Esophagus (tissue), 2 donors: ENCODE data around the gene SHC1. TPM values are rescaled to one million over a fixed set of nuclear protein-coding genes. Genes with fewer than 3 reads are reported as not detected.

Experiments
- H3K27ac ChIP-seq, 2 donors: one replicate each; pipeline ENCODE4 v1.5.1; 2013; ENCODE audit warnings: low read depth in 2 of 2, mild to moderate bottlenecking in 2 of 2, inconsistent platforms in 1 of 2, low read length in 1 of 2, moderate library complexity in 1 of 2
- H3K27me3 ChIP-seq, 2 donors: one replicate each; pipeline ENCODE4 v1.6.1; 2013; ENCODE audit warnings: low read length in 2 of 2, control low read depth in 1 of 2, mild to moderate bottlenecking in 1 of 2; ENCODE audit not compliant: insufficient read depth in 2 of 2, control insufficient read depth in 1 of 2
- H3K36me3 ChIP-seq, 2 donors: one replicate each; pipeline ENCODE4 v1.6.1; 2013; ENCODE audit warnings: low read length in 1 of 2; ENCODE audit not compliant: control insufficient read depth in 2 of 2, insufficient read depth in 2 of 2
- H3K4me1 ChIP-seq, 2 donors: one replicate each; pipeline ENCODE4 v1.6.1; 2013; ENCODE audit warnings: low read length in 1 of 2; ENCODE audit not compliant: control insufficient read depth in 2 of 2, insufficient read depth in 2 of 2
- H3K4me3 ChIP-seq, 2 donors: one replicate each; pipeline ENCODE4 v1.5.1; 2013; ENCODE audit warnings: low read length in 2 of 2, mild to moderate bottlenecking in 2 of 2, low read depth in 1 of 2, moderate library complexity in 1 of 2
- H3K9me3 ChIP-seq, 2 donors: one replicate each; pipeline ENCODE4 v1.6.1; 2013; ENCODE audit warnings: mild to moderate bottlenecking in 2 of 2, low read depth in 1 of 2, low read length in 1 of 2, moderate library complexity in 1 of 2; ENCODE audit not compliant: control insufficient read depth in 2 of 2, insufficient read depth in 1 of 2
- WGBS, 2 donors: extraction: QIAGEN DNeasy Blood & Tissue Kit; methylation state at CpG; one replicate each; pipeline ENCODE4 v1.1.7; 2013; 5-methylcytosine and 5-hydroxymethylcytosine counted together
- polyA plus RNA-seq, 2 donors: library from polyadenylated mRNA; stranded (reverse); fragments of 200-250 nt; gene quantifications; one replicate each; pipeline ENCODE4 v1.2.3, GENCODE V29; 2013
- donor health status: healthy with polysubstance abuse.
- donor health status: Bipolar disorder and iron deficiency.

Gene SHC1
- polyA plus RNA-seq, 2 donors, result 28.8 to 38.8 TPM

DNA sequence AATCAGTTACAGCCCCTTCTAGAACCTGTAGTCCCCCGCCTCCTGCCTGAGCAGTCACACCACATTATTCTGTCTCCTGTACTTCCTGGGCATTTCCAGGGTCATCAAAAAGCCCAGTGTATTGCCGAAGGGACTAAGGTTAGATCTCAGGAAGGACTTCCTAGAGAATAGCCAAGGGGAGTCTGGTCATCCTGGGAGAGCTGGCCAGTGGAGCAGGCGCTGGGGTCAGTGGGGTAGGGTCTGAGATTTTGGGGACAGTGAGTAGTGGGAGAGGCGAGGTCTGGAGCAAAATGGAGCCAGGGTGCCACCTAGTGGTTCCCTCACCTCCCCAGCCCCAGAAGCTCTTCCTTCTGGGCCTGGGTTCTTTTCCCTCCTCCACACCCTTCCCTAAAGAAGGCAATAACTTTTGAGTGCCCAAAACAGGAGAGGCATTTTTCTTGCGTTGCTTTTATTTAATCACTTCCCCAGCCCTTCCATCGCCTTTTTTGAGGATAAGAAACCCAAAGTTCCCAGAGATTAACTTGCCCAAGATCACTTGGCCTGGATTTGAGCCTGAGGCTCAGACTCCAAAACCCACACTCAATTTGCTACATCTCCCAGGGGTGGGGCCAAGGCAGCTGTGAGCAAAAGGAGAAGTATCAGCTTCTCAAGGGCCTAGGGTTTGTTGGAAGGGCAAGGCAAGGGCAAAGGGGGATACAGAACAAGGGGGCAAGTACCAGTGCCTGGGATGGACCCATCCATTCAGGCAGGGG lies 26.7 kb downstream of the SHC1 start:
- no peaks in the 10 kb centered on the region for H3K9me3 ChIP-seq
- WGBS, 2 donors, result 36 to 40% methylated on average over 6 of the region's 6 CpGs
- H3K36me3 ChIP-seq, result peaks cover 4 to 24% of the 10 kb centered on the region in 2 donors
- H3K4me3 ChIP-seq, result no peak overlapping the region
- H3K27ac ChIP-seq, result peak overlapping the region in 1 of 2 donors; percentile 18
- no peaks in the 10 kb centered on the region for H3K27me3 ChIP-seq
- peaks cover 8 to 13% of the 10 kb centered on the region in 2 donors for H3K4me1 ChIP-seq

DNA sequence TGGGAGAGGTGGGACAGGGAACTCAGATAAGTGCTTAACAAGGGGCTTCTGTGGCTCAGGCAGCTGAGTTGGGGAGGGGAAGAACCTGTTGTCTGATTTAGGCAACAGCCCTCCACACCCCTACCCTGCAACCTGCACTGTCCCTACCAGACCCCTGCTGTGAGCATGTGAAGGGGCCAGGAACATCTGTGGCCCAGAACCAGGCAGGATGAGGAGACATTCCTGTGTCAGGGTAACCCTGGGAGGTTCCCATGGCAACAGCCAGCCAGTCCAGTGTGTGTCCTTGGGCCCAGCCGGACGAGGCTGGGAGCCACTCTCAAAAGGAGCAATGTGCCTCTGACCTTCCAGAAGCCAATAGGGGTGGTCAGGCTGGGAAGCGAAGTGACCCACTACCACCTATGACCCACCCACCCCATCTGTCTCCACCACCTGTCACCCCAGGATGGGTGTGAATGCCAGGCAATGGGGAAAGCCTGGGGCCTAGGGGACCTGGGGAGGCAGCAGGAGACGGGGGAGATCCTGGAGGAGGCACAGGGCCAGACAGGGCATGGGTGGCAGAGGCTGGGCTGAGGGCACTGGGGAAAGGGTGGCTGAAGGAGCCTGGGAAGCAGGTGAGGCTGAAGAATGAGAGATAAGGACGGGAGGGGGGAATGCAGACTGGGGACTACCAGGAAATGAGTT lies 29.1 kb downstream of the SHC1 start:
- peaks cover 8 to 16% of the 10 kb centered on the region in 2 donors for H3K4me1 ChIP-seq
- no peak overlapping the region for H3K4me3 ChIP-seq
- no peaks in the 10 kb centered on the region for H3K27me3 ChIP-seq
- peaks cover 0 to 8% of the 10 kb centered on the region in 2 donors for H3K36me3 ChIP-seq
- H3K9me3 ChIP-seq, result no peaks in the 10 kb centered on the region
- H3K27ac ChIP-seq, result peak overlapping the region; percentile 29 to 80
- 66 to 75% methylated on average over 5 of the region's 5 CpGs for WGBS, 2 donors

DNA sequence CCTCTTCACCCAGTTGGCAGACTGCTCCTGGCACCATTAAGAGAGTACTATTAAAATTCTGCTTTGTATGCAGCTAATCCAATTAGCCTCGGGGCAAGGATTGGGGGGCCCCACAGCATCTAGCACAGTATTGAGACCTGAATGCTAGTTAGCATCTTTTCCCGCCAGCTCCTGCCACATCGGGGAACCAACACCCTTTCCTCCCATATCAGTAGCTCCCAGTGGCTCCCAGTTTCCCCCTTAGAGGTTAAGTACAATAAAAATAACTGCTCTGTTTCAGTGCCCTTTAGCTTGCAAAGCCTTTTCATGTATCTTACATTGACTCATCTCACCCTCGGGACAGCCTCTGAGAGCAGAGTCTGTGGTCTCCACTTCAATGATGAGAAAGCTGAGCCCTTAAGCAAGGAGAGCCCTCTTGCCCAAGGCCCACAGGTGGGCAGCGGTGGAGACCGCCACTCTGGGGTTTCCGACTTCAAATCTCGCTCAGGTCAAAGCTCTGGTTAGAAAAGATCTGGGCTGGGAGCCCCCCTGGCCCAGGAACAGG lies 29.8 kb downstream of the SHC1 start:
- peak overlapping the region; percentile 42 to 100 for H3K27ac ChIP-seq
- H3K4me1 ChIP-seq, result peaks cover 8 to 20% of the 10 kb centered on the region in 2 donors

GRCh38 chr1:154940213-154940560 lies 30.4 kb downstream of the SHC1 start:
- peaks cover 10 to 20% of the 10 kb centered on the region in 2 donors for H3K4me1 ChIP-seq
- no peaks in the 10 kb centered on the region for H3K36me3 ChIP-seq
- H3K27ac ChIP-seq, result peak overlapping the region; percentile 42 to 100
- H3K9me3 ChIP-seq, result no peaks in the 10 kb centered on the region
- no peak overlapping the region for H3K4me3 ChIP-seq
- WGBS, 2 donors, result 80 to 82% methylated on average over 1 of the region's 1 CpG
- no peaks in the 10 kb centered on the region for H3K27me3 ChIP-seq

More for the DNA sequence above, 29.8 kb downstream of the SHC1 start:
- Histone ChIP-seq H3K27me3 (no peaks in the 10 kb centered on the region), H3K36me3 (peaks cover 0 to 2% of the 10 kb centered on the region in 2 donors), H3K4me3 (no peak overlapping the region), H3K9me3 (no peaks in the 10 kb centered on the region)
- 64% methylated on average over 8 of the region's 8 CpGs for WGBS, 2 donors

DNA sequence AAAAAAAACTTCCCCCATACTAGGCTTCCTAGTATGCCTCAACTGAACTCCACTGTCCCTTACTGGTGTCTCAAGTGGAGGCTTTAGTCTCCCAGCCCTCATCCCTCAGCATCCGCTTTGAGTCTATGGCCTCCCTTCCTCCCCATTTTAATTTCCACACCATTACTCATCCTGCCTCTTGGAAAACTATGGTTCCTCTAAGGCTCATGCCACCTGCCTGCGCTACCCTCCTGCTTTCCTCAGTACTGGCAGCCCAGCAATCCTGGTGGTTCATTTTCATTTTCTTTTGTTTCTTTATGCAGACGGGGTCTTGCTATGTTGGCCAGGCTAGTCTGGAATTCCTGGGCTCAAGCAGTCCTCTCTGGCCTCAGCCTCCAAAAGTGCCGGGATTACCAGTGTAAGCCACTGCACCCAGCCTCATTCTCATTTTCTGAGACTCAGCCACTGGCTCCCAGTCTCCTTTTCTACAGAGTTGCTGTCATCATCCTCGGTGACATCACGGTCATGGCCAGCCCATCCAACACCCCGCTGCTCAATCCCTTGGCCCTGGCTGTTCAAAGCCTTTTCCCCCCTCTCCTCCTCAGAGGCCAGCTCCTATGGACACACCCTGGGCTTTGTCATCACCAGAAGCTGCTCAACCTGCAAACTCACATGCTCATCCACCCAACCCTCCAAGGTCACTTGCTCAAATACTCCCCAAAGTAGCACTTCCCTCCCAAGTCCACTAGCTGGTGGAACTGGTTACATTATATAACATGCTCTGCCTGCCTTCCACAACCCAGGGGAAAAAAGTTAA lies 31.7 kb downstream of the SHC1 start:
- WGBS, 2 donors, result 85 to 93% methylated on average over 7 of the region's 7 CpGs
- Histone ChIP-seq H3K27ac (peak overlapping the region; percentile 99 to 100), H3K36me3 (no peaks in the 10 kb centered on the region), H3K27me3 (no peaks in the 10 kb centered on the region), H3K9me3 (no peaks in the 10 kb centered on the region), H3K4me1 (peaks cover 12 to 20% of the 10 kb centered on the region in 2 donors), H3K4me3 (no peak overlapping the region)

- Histone ChIP-seq H3K9me3 (no peaks in the 10 kb centered on the region), H3K4me3 (peak overlapping the region in 1 of 2 donors; percentile 62), H3K27ac (peak overlapping the region; percentile 99 to 100), H3K4me1 (peaks cover 12 to 20% of the 10 kb centered on the region in 2 donors), H3K36me3 (no peaks in the 10 kb centered on the region), H3K27me3 (no peaks in the 10 kb centered on the region)
- WGBS, 2 donors, result 64 to 66% methylated on average over 8 of the region's 8 CpGs
Measured at GRCh38 chr1:154937988-154938386, 32.6 kb downstream of the SHC1 start.

DNA sequence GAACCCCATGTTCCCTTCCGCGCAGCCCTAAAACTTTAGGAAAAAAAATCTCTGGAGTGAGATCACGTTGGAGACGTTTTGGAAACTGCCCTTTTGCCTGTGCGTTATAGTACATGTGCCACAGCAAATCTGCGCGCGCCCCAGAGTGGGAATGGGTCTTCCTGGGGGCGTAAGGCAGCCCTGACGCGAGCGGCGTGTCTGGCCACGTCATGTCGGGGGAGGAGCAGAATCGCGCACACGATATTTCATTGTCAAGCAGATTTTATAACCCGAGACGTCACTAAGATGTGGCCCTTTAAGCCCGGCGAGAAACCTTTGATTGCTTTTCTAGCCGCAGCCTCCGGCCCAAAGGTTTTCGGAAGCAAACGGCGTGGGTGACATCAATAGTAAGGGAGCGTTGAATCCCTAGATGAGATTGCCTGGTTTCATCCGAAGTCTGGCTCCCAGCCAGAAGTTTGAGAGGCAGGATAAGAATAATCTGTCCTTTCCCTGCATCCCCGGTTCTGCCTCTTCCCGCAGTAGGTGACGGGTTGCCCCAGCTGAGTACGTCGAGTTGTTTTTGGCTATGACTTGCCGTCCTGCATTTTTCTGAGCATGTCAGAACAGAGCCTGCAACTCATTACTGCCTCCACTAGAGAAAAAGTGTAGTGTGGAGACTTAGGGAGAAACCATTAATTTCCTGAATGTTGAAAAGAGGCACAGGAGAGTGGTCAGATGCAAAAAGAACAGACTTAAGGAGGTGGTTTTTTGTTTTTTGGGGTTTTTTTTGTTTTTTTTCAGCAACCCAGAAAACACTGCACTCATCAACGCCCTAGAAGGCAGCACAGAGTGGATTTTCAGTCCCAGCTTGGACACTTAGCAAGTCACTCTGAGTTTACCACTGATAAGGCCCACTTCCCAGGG lies 33.2 kb downstream of the SHC1 start:
- Histone ChIP-seq H3K9me3 (no peaks in the 10 kb centered on the region), H3K36me3 (no peaks in the 10 kb centered on the region), H3K27me3 (no peaks in the 10 kb centered on the region), H3K27ac (peak overlapping the region; percentile 99 to 100), H3K4me3 (peak overlapping the region; percentile 61 to 62), H3K4me1 (peaks cover 12 to 20% of the 10 kb centered on the region in 2 donors)
- WGBS, 2 donors, result 0 to 1% methylated on average over 36 of the region's 36 CpGs

GRCh38 chr1:154936555-154937084 lies 33.9 kb downstream of the SHC1 start, which contains the start of gene PMVK:
Gene PMVK (minus strand): TSS chr1:154936719. CDS start chr1:154936685, 34 bp downstream.
- 0 to 1% methylated on average over 45 of the region's 45 CpGs for WGBS, 2 donors
- peaks cover 0 to 3% of the 10 kb centered on the region in 2 donors for H3K36me3 ChIP-seq
- H3K27ac ChIP-seq, result peak within 1 kb of the TSS; percentile 99 to 100
- H3K4me1 ChIP-seq, result peaks cover 9 to 17% of the 10 kb centered on the region in 2 donors
- H3K4me3 ChIP-seq, result peak within 1 kb of the TSS; percentile 61 to 62
- H3K9me3 ChIP-seq, result no peaks in the 10 kb centered on the region
- H3K27me3 ChIP-seq, result no peaks in the 10 kb centered on the region
